ENCODE measurements around the gene RACK1.

DNA sequence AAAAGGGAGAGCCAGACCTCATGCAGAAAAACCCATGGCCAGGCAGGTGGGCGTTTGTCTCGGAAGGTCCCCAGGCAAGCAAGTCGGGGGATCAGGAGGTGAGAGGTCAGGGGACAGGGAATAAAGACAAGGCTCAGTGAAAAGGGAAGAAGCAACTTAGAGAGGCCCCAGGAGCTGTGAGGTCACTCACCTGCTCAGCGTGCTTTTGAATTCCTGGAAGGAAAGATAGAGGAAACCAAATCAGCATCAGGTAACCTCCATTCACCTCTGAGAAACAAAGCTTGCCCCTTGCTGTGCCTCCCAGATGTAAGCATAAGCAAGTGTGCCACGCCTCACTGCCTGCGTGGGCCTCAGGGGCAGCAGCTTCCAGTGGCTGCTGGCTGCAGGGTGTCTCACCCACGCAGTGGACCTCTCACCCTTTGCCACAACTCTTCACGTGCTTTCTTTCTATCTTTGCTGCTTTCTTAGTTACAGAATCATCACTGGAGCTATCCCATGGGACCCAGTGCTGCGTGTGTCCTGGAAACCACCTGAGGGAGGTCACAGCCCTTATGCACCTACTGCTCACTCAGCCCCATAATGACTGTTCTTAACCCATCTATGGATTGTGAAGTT is 44.7 kb downstream of the RACK1 start:
- TF ChIP-seq, protein P1, sequence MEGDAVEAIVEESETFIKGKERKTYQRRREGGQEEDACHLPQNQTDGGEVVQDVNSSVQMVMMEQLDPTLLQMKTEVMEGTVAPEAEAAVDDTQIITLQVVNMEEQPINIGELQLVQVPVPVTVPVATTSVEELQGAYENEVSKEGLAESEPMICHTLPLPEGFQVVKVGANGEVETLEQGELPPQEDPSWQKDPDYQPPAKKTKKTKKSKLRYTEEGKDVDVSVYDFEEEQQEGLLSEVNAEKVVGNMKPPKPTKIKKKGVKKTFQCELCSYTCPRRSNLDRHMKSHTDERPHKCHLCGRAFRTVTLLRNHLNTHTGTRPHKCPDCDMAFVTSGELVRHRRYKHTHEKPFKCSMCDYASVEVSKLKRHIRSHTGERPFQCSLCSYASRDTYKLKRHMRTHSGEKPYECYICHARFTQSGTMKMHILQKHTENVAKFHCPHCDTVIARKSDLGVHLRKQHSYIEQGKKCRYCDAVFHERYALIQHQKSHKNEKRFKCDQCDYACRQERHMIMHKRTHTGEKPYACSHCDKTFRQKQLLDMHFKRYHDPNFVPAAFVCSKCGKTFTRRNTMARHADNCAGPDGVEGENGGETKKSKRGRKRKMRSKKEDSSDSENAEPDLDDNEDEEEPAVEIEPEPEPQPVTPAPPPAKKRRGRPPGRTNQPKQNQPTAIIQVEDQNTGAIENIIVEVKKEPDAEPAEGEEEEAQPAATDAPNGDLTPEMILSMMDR (conservative IDR thresholded peaks at IDR 0.05; ENCODE audit: low read length), result no peak
- TF ChIP-seq EZH2phosphoT487 (IDR thresholded peaks at IDR 0.05; ENCODE audit: borderline replicate concordance, low read depth, low read length), result no peak
